HepG2 (cell line): ENCODE measurements around the gene TSKU. TPM values are rescaled to one million over a fixed set of nuclear protein-coding genes. Genes with fewer than 3 reads are reported as not detected.

Source experiments
- ARNTL ChIP-seq: sonication (generic); formaldehyde crosslinking; IDR thresholded peaks from 2 replicates; pipeline ENCODE4 v1.4.0; 2020; ENCODE audit warnings: mild to moderate bottlenecking, missing genetic modification reagents
- CAMTA2 ChIP-seq: sonication (generic); formaldehyde crosslinking; IDR thresholded peaks from 2 replicates; pipeline ENCODE4 v1.4.0; 2020; ENCODE audit warnings: mild to moderate bottlenecking, missing genetic modification reagents, borderline replicate concordance
- EEA1 ChIP-seq: sonication (generic); formaldehyde crosslinking; IDR thresholded peaks from 2 replicates; pipeline ENCODE4 v1.5.1; 2020; ENCODE audit warnings: mild to moderate bottlenecking, missing genetic modification reagents, borderline replicate concordance
- ELF3 ChIP-seq: IDR thresholded peaks from 2 replicates; pipeline ENCODE4 v1.6.1; 2016; ENCODE audit warnings: missing genetic modification reagents, missing compliant biosample characterization
- ERF ChIP-seq: IDR thresholded peaks from 2 replicates; pipeline ENCODE4 v1.6.1; 2018; ENCODE audit warnings: missing biosample characterization, missing genetic modification reagents
- FOXM1 ChIP-seq: sonication (generic); formaldehyde crosslinking; IDR thresholded peaks from 2 replicates; pipeline ENCODE4 v1.5.0; 2020; ENCODE audit warnings: missing genetic modification reagents
- HMG20A ChIP-seq: IDR thresholded peaks from 2 replicates; pipeline ENCODE4 v1.6.1; 2016; ENCODE audit warnings: borderline replicate concordance
- NFKB2 ChIP-seq: sonication (generic); formaldehyde crosslinking; IDR thresholded peaks from 2 replicates; pipeline ENCODE4 v1.4.0; 2020; ENCODE audit warnings: missing genetic modification reagents, borderline replicate concordance
- NKX3-1 ChIP-seq: sonication (generic); formaldehyde crosslinking; IDR thresholded peaks from 2 replicates; pipeline ENCODE4 v1.5.0; 2020; ENCODE audit warnings: missing genetic modification reagents
- PITX1 ChIP-seq: sonication (generic); formaldehyde crosslinking; IDR thresholded peaks from 2 replicates; pipeline ENCODE4 v1.5.1; 2020; ENCODE audit warnings: mild to moderate bottlenecking, missing genetic modification reagents
- SPEN ChIP-seq: sonication (generic); formaldehyde crosslinking; IDR thresholded peaks from 2 replicates; pipeline ENCODE4 v1.5.1; 2020; ENCODE audit warnings: low read depth, mild to moderate bottlenecking, missing genetic modification reagents
- TRAFD1 ChIP-seq: sonication (generic); formaldehyde crosslinking; IDR thresholded peaks from 2 replicates; pipeline ENCODE4 v1.5.1; 2020; ENCODE audit warnings: missing genetic modification reagents, mild to moderate bottlenecking, borderline replicate concordance
- ZC3H13 ChIP-seq: sonication (generic); formaldehyde crosslinking; IDR thresholded peaks from 2 replicates; pipeline ENCODE4 v1.8.1; 2023; ENCODE audit warnings: mild to moderate bottlenecking, missing genetic modification reagents, moderate library complexity
- ZFP82 ChIP-seq: sonication (generic); formaldehyde crosslinking; IDR thresholded peaks from 2 replicates; pipeline ENCODE4 v1.5.1; 2020; ENCODE audit warnings: mild to moderate bottlenecking, missing genetic modification reagents, borderline replicate concordance
- ZMYM2 ChIP-seq: sonication (generic); formaldehyde crosslinking; IDR thresholded peaks from 2 replicates; pipeline ENCODE4 v1.8.0; 2022; ENCODE audit warnings: mild to moderate bottlenecking, missing genetic modification reagents
- ZNF235 ChIP-seq: sonication (generic); formaldehyde crosslinking; IDR thresholded peaks from 2 replicates; pipeline ENCODE4 v1.8.1; 2023; ENCODE audit warnings: mild to moderate bottlenecking, missing genetic modification reagents, borderline replicate concordance
- ZNF329 ChIP-seq: sonication (generic); formaldehyde crosslinking; IDR thresholded peaks from 2 replicates; pipeline ENCODE4 v1.9.0; 2021; ENCODE audit warnings: low read depth, mild to moderate bottlenecking, missing genetic modification reagents
- ZNF430 ChIP-seq: sonication (generic); formaldehyde crosslinking; IDR thresholded peaks from 2 replicates; pipeline ENCODE4 v1.9.0; 2021; ENCODE audit warnings: mild to moderate bottlenecking, missing genetic modification reagents
- ZNF446 ChIP-seq: sonication (generic); formaldehyde crosslinking; IDR thresholded peaks from 2 replicates; pipeline ENCODE4 v1.5.0; 2020; ENCODE audit warnings: mild to moderate bottlenecking, missing genetic modification reagents
- ZNF501 ChIP-seq: sonication (generic); formaldehyde crosslinking; IDR thresholded peaks from 2 replicates; pipeline ENCODE4 v1.5.1; 2020; ENCODE audit warnings: mild to moderate bottlenecking, moderate library complexity, missing genetic modification reagents
- ZNF510 ChIP-seq: sonication (generic); formaldehyde crosslinking; IDR thresholded peaks from 2 replicates; pipeline ENCODE4 v1.4.0; 2020; ENCODE audit warnings: low read depth, mild to moderate bottlenecking, missing genetic modification reagents
- ZNF564 ChIP-seq: sonication (generic); formaldehyde crosslinking; IDR thresholded peaks from 2 replicates; pipeline ENCODE4 v1.8.1; 2023; ENCODE audit warnings: mild to moderate bottlenecking, missing genetic modification reagents
- ZNF652 ChIP-seq: IDR thresholded peaks from 2 replicates; pipeline ENCODE4 v1.6.1; 2016; ENCODE audit warnings: low read depth, borderline replicate concordance
- ZNF703 ChIP-seq: sonication (generic); formaldehyde crosslinking; IDR thresholded peaks from 2 replicates; pipeline ENCODE4 v1.5.1; 2020; ENCODE audit warnings: missing genetic modification reagents, mild to moderate bottlenecking, moderate library complexity, borderline replicate concordance
- polyA plus RNA-seq, 8 experiments: library from polyadenylated mRNA; depleted of rRNA in 3 of 8; stranded (reverse) in 7 of 8; unstranded in 1 of 8; fragments of >200 nt; fragmentation: Illumina TruSeq in 4 of 8; extraction: Trizol in 4 of 8; gene quantifications; 2 replicates each; pipeline versions ENCODE4 v1.2.1 to v1.2.3, GENCODE V29; 2011 to 2016; ENCODE audit warnings: low read depth in 4 of 8, missing spikeins in 1 of 8, mixed read lengths in 1 of 8; ENCODE audit not compliant: insufficient read depth in 1 of 8
- total RNA-seq, 5 experiments: library from RNA; depleted of rRNA; stranded (reverse); fragments of >200 nt; fragmentation: Illumina TruSeq; extraction: Trizol; gene quantifications; 2 replicates each; pipeline ENCODE4 v1.2.3, GENCODE V29; 2016; ENCODE audit warnings: low read depth in 1 of 5
- TF ChIP-seq, protein P1 (sequence below): sonication (generic); formaldehyde crosslinking; IDR thresholded peaks from 2 replicates; pipeline ENCODE4 v1.9.0; 2021; ENCODE audit warnings: missing genetic modification reagents, mild to moderate bottlenecking, borderline replicate concordance
- TF ChIP-seq, protein P2 (sequence below): sonication (generic); formaldehyde crosslinking; IDR thresholded peaks from 2 replicates; pipeline ENCODE4 v1.5.1; 2020; ENCODE audit warnings: mild to moderate bottlenecking, missing genetic modification reagents, moderate library complexity

TSKU gene
- total and polyA plus RNA-seq, 2 of the 13 experiments (the other 11 are each of a cell fraction or from before 2014, with no cell fraction given) = 20.3 to 21.4 TPM

DNA sequence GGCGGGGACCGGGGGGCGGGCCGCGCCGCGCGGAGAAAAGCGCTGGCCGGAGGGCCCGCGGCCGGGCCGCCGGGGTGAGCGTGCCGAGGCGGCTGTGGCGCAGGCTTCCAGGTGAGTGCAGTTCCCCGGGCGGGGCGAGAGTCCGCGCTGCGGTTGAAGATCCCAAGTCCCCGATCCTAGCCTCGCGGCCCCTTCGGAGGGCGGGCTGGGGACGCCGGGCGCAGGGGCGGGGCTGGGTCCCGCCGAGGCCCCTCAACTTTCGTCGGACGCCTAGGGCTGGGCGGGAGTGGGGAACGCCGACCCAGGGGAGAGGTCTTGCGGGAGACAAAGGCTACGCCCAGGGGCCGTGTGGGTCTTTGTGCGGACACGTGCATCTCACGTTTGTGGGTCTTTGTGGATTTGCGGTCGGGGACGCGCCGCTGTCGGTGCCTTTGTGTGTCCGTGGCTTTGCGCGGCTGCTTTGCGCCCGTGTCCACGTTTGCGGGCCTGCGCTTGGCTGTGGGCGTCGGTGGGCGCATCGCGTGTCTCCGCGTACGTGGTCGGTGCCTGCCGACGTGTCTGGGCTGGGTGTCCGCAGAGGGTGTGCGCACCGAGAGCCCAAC is at the start of gene TSKU (continued):
- TF ChIP-seq SPEN (CRISPR knock-in tag) (peak; percentile 14), CAMTA2 (CRISPR knock-in tag) (no peak; the same call in 1 of the 2 replicates), ZFP82 (CRISPR knock-in tag) (peak; percentile 10; the same call in 1 of the 2 replicates), NFKB2 (CRISPR knock-in tag) (peak; percentile 49; the same call in 1 of the 2 replicates), HMG20A (no peak), ZNF501 (CRISPR knock-in tag) (peak; percentile 11; the same call in 1 of the 2 replicates), ZNF652 (no peak), ZNF235 (CRISPR knock-in tag) (no peak; the same call in 1 of the 2 replicates), ZNF430 (CRISPR knock-in tag) (no peak; the same call in 1 of the 2 replicates), TRAFD1 (no peak), ZC3H13 (CRISPR knock-in tag) (peak; percentile 1; the same call in 1 of the 2 replicates), ELF3 (CRISPR knock-in tag) (no peak), EEA1 (CRISPR knock-in tag) (no peak), PITX1 (CRISPR knock-in tag) (no peak), FOXM1 (CRISPR knock-in tag) (peak; percentile 70; the same call in 1 of the 2 replicates), ZMYM2 (no peak), ZNF510 (CRISPR knock-in tag) (no peak), ZNF564 (CRISPR knock-in tag) (no peak; the same call in 1 of the 2 replicates), NKX3-1 (CRISPR knock-in tag) (no peak), ZNF329 (CRISPR knock-in tag) (no peak), ZNF446 (CRISPR knock-in tag) (peak; percentile 49; the same call in 1 of the 2 replicates), ZNF703 (CRISPR knock-in tag) (no peak), ARNTL (CRISPR knock-in tag) (no peak), ERF (no peak)
- TF ChIP-seq, protein P1, sequence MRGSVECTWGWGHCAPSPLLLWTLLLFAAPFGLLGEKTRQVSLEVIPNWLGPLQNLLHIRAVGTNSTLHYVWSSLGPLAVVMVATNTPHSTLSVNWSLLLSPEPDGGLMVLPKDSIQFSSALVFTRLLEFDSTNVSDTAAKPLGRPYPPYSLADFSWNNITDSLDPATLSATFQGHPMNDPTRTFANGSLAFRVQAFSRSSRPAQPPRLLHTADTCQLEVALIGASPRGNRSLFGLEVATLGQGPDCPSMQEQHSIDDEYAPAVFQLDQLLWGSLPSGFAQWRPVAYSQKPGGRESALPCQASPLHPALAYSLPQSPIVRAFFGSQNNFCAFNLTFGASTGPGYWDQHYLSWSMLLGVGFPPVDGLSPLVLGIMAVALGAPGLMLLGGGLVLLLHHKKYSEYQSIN (CRISPR knock-in tag) = no peak
- TF ChIP-seq, protein P2, sequence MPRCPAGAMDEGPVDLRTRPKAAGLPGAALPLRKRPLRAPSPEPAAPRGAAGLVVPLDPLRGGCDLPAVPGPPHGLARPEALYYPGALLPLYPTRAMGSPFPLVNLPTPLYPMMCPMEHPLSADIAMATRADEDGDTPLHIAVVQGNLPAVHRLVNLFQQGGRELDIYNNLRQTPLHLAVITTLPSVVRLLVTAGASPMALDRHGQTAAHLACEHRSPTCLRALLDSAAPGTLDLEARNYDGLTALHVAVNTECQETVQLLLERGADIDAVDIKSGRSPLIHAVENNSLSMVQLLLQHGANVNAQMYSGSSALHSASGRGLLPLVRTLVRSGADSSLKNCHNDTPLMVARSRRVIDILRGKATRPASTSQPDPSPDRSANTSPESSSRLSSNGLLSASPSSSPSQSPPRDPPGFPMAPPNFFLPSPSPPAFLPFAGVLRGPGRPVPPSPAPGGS (CRISPR knock-in tag) = 0 out of 2 replicates have a peak, but pooled peaks have one; percentile 31
